Skin of body (tissue), 2 donors: Measurements from ENCODE around the gene PTGES3. TPM values are rescaled to one million over a fixed set of nuclear protein-coding genes. Genes with fewer than 3 reads are reported as not detected.
"Not testable (repeated sequence)": the region's sequence is repeated elsewhere in the genome, so short reads cannot be mapped to it uniquely, and the experiment has no call there.

Source experiments
- DNase-seq: peaks from one replicate; lab custom pipeline; 2025; lab: John Stamatoyannopoulos, UW
- total RNA-seq: library from RNA; depleted of rRNA; stranded (reverse); fragments of >200 nt; gene quantifications from one replicate; pipeline ENCODE4 v1.2.3, GENCODE V29; 2014

PTGES3 gene
- total RNA-seq, 1 donor from 2014 or later: 90.4 TPM

- DNase-seq: no peak
Measured at GRCh38 chr12:56709759-56710376, 21.8 kb upstream of the PTGES3 start.

- DNase-seq: not testable (repeated sequence)
Measured at GRCh38 chr12:56704522-56704921, 16.4 kb upstream of the PTGES3 start.

- DNase-seq: no peak
Measured at GRCh38 chr12:56699020-56699661, 11.1 kb upstream of the PTGES3 start.

GRCh38 chr12:56695327-56696101 lies 7.4 kb upstream of the PTGES3 start:
- no peak for DNase-seq

DNA sequence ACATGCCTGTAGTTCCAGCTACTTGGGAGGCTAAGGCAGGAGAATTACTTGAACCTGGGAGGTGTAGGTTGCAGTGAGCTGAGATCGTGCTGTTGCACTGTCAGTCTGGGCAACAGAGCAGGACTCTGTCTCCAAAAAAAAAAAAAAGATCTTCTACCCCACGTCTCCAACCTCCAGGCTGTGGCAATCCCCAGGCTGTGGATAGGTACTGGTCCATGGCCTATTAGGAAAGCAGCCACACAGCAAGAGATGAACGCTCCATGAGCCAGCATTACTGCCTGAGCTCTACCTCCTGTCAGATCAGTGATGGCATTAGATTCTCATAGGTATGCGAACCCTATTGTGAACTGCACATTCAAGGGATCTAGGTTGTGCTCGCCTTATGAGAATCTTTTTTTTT lies 6.1 kb upstream of the PTGES3 start:
- no peak for DNase-seq

GRCh38 chr12:56688846-56689109 lies 694 bp upstream of the PTGES3 start:
- peak; percentile 81 for DNase-seq

DNA sequence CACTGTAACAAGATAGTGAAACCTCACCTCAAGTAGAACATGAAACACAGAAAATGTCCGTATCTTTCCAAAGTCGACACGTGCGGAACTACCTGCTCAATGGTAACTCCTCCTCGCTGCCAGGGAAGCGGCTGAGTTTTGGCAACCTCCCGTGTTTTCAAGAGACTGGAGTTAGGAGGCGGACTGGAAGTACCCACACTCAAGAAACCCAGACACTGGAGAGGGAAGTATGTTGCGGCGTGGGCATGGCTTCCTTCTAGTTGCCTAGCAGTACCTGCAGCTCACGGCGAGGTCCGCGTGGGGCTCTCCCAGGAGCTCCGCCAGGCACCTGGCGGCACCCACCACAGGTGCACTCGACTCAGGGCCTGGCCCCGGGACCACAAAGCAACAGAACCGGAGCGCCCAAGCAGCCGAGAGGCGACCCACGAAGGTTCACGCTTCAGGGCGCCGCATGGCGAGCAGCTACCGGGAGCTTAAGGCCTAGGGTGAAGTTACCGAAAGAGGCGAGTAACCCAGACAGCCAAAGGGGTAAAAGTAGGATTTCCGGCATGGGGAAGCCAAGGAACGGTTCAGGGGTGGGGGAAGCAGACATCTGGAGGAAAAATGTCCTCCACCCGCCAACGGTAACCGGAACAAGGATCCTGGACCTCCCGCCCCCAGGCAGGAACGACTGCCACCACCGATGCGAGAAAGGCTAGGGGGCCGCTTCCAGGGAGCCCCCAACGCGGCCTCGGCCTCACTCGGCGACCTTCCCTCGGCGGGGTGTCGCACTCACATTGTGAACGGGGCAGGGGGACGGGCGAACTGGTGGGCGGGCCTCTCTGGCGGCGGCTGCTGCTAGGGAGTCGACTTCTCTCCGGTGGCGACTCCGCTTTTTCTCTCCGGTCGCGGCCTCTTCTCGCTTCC lies 608 bp downstream of the PTGES3 start:
- DNase-seq: peak; percentile 48

- DNase-seq: no peak
Measured at GRCh38 chr12:56684745-56685359, 3.2 kb downstream of the PTGES3 start.

DNA sequence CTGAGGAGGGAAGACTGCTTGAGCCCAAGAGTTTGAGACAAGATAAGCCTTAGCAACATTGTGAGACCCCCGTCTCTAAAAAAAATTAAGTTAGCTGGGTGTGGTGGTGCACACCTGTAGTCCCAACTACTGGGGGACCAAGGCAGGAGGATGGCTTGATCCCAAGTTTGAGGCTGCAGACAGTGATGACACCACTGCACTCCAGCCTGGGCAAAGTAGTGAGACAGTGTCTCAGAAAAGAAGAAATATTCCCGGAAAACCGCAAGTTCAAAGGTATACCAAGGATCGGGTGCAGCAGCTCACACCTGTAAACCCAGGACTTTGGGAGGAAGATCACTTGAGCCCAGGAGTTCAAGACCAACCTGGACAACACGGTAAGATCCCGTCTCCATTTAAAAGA lies 5.8 kb downstream of the PTGES3 start:
- no peak for DNase-seq

GRCh38 chr12:56679883-56680575 lies 8.1 kb downstream of the PTGES3 start:
- no peak for DNase-seq

GRCh38 chr12:56678852-56679251 lies 9.2 kb downstream of the PTGES3 start:
- DNase-seq: no peak

- no peak for DNase-seq
Measured at GRCh38 chr12:56677680-56678079, 10.4 kb downstream of the PTGES3 start.

GRCh38 chr12:56676851-56677580 lies 11.1 kb downstream of the PTGES3 start:
- no peak for DNase-seq

DNA sequence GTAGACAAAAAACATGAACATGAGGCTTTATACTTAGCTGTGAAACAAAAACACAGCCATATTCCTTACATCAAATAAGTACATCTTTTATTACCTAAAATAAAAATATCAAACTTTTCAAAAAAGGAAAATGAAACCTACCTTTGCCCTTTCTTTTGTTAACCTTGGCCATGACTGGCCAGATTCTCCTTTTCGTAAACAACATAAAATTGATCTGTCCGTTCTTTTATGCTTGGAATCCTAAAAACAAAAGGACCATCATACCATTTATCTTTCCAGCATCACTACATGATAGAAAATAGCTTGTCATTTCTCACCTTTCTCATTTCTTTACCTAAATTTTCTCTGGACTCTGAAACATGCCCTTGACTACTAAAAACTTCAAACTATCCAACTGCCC lies 16.5 kb downstream of the PTGES3 start:
- no peak for DNase-seq

- DNase-seq: no peak
Measured at GRCh38 chr12:56670836-56671235, 17.2 kb downstream of the PTGES3 start.

- DNase-seq: no peak
Measured at GRCh38 chr12:56668197-56668457, 20.0 kb downstream of the PTGES3 start.

DNA sequence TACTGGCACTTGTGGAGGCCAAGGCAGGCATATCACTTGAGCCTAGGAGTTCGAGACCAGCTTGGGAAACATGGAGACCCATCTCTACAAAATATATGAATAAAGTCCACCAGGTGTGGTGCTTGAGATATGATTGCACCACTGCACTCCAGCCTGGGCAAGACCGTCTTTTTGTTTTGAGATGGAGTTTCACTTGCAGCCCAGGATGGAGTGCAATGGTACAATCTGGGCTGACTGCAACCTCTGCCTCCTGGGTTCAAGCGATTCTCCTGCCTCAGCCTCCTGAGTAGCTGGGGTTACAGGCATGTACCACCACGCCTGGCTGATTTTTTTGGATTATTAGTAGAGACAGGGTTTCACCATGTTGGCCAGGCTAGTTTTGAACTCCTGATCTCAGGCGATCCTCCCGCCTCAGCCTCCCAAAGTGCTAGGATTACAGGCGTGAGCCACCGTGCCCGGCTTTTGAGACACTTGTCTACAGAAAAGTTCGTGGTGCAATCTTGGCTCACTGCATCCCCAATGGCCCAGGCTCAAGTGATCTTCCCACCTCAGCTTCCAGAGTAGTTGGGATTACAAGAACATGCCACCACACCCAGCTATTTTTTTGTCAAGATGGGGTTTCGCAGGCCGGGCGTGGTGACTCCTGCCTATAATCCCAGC lies 26.0 kb downstream of the PTGES3 start:
- DNase-seq: no peak

DNA sequence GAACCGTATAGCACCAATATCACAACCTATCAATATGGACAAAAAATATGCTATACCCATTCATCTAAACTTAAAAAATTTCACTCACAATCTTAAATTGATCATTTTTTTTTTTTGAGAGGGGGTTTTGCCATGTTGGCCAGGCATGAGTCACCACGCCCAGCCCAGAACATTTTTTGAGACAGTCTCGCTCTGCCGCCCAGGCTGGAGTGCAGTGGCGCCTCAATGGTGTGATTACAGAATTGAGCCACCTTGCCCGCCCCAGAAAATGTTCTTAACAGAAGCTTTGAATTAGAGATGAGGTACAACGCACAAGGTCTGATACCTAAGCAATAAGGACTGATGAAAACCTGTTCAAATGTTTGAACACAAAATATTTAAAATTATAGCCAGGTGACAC lies 26.5 kb downstream of the PTGES3 start:
- no peak for DNase-seq

DNA sequence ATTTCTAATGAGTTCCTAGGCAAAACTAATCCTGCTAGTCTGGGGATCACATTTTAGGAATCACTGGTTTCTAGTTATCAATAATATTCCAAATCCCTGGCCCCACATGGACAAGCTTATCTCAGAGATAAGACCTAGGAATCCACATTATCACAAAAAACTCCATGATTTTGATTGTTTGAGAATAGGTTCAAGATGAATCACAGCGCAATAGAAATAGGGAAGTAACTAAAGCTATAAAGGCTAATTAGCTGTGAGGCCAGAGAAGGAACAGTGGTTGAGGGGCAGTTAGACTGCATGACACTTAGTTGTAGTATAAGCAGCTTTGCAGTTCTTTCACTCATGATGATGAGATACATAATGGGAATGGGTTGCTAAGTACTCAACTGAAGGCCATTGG lies 29.2 kb downstream of the PTGES3 start:
- DNase-seq: no peak
